Amygdala (tissue), 56 donors: ENCODE results near the gene PER2.

Experiments used
- DNase-seq, 56 donors: peaks; one replicate each; lab custom pipeline; 2025; lab: John Stamatoyannopoulos, UW

PER2 gene

GRCh38 chr2:238203094-238203972 lies 85.1 kb downstream of the PER2 start, which contains the start of gene ILKAP:
TSS of gene ILKAP (minus strand) at chr2:238203695. CDS start at chr2:238203553, 142 bp downstream.
- peak in 55 of 56 donors; percentile 40 to 91 (median 76) for DNase-seq

DNA sequence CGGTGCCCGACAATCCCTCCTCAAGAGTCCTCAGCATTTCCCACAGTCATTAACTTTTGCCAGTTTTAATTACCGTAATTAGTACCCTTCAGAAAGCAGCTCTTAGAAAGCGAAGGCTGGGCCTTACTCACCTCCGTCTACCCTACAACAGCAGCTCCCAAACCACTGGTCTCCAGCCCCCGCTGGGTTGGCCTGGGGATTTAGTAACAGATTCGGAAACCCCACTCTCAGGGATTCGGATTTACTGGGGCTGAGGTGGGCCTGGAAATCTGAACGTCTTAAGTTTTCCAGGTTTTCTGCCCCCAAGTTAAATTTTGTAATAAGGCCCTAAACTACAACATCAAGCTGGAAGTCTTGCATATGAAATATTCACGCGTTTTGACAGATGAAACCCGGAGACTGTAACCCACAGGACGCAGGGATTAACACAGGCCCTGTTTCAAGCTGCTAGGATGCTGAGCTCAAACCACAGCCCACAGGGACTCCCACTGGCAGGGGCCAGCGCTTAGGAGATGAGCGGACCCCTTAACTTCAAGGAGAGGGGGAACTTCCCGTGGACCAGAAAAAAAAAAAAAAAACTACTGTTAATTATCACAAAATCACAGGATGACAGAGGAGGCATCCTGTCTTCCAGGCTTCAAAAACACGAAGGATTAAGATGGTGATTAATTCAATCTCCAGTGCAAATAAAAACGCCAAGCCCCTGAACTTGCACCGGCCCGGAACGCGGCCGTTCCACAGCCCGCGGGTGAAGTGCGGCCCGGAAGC lies 85.9 kb downstream of the PER2 start:
- DNase-seq, result no peak
